ENCODE data around the gene MECP2.

GRCh38 chrX:154027986-154028385, 69.5 kb downstream of the MECP2 start:
- TF ChIP-seq POLR2A (IDR thresholded peaks at IDR 0.05; ENCODE audit: low read depth) (no peak), CTCF (IDR thresholded peaks at IDR 0.05) (no peak), EP300 (IDR thresholded peaks at IDR 0.05) (no peak)

Measured in esophagus muscularis mucosa (tissue), 4 donors.